ENCODE results near the gene BTLA. TPM values are rescaled to one million over a fixed set of nuclear protein-coding genes. Genes with fewer than 3 reads are reported as not detected.
"Not testable (repeated sequence)": the region's sequence is repeated elsewhere in the genome, so short reads cannot be mapped to it uniquely, and the experiment has no call there.

Gene BTLA, protein sequence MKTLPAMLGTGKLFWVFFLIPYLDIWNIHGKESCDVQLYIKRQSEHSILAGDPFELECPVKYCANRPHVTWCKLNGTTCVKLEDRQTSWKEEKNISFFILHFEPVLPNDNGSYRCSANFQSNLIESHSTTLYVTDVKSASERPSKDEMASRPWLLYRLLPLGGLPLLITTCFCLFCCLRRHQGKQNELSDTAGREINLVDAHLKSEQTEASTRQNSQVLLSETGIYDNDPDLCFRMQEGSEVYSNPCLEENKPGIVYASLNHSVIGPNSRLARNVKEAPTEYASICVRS
- total RNA-seq = 39.4 and 40.7 TPM in 2 replicates

DNA sequence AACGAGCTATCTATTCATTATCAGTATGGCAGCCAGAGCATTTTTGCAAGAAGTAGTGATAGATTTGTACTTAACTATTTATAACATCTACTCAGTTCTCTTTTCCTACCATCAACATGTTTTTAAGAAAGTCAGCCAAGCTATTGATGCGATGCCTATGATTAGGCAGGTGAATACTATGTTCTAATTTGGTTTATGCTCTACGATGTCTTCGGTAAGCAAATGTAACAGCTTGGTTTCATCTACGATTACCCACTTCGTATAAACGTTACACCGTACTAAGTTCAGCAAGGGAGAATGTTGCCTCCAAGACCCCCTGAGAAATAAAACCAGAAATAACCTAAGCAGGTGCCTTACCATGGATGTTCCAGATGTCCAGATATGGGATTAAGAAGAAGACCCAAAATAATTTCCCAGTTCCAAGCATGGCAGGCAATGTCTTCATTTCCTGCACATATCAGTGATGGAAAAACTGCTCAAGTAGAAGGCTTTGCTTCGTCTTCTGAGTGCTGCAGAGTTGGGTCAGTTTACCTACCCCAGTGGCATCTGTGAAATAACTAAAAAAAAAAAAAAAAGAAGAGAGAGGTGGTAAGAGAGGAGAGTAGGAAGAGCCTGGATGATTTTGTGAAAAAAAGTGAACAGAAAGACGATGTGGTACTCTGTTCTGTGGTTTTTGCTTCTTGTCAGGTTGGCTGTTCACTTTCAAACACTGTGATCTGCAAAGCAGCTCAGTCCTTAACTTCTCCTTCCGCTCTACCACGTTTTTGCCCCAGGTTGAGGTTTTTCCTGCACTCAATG lies at the start of gene BTLA:
Gene BTLA, minus strand, starts transcription at position 559 of the 798 bp plus-strand sequence. Its CDS starts 114 bp downstream, at position 445.
- Mint-ChIP-seq H3K27ac (peak within 1 kb of the TSS; percentile 97), H3K36me3 (ENCODE audit: low read depth) (peaks cover 24% of the 10 kb centered on the region), H3K4me1 (ENCODE audit: low read depth) (peaks cover 67% of the 10 kb centered on the region), H3K4me3 (peak within 1 kb of the TSS; percentile 95), H3K27me3 (ENCODE audit: insufficient read depth) (no peaks in the 10 kb centered on the region), H3K9me3 (peaks cover 5% of the 10 kb centered on the region)
- intact Hi-C loops (cut with micrococcal nuclease) = loop anchor here (1.0 to 10.0 kb wide), 9 partner anchors 8 to 1424 kb away; partner anchors contain the start of genes CD200, CD200R1 and NECTIN3
- peak; percentile 35 for DNase-seq (ENCODE audit: low spot score)

DNA sequence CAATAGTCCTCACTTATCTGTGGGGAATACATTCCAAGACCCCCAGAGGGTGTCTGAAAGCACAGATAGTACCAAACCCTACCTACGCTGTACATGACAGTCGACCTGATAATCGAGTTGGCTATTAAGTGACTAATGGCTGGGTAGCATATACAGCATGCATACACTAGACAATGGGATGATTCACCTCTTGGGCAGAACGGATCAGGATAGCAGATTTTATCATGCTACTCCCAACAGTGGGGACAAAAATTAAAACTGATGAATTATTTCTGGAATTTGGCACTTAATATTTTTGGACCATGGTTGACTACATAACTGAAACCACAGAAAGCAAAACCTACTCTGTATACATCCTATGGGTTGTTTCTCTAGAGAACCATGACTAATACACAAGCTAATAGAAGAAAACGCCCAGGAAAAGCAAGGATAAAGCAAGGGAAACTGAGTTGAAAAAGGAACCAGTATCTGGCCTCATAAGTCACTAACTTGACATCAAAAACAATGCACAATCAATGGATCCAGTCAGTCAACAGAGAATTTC lies 47.0 kb upstream of the BTLA start:
- DNase-seq (ENCODE audit: low spot score) = no peak
- H3K36me3 Mint-ChIP-seq (ENCODE audit: low read depth) = peaks cover 41% of the 10 kb centered on the region
- H3K27ac Mint-ChIP-seq = no peak overlapping the region
- peaks cover 12% of the 10 kb centered on the region for H3K4me1 Mint-ChIP-seq (ENCODE audit: low read depth)
- no peaks in the 10 kb centered on the region for H3K27me3 Mint-ChIP-seq (ENCODE audit: insufficient read depth)
- intact Hi-C loops (cut with micrococcal nuclease) = no loop called here
- H3K9me3 Mint-ChIP-seq = no peaks in the 10 kb centered on the region
- no peak overlapping the region for H3K4me3 Mint-ChIP-seq

DNA sequence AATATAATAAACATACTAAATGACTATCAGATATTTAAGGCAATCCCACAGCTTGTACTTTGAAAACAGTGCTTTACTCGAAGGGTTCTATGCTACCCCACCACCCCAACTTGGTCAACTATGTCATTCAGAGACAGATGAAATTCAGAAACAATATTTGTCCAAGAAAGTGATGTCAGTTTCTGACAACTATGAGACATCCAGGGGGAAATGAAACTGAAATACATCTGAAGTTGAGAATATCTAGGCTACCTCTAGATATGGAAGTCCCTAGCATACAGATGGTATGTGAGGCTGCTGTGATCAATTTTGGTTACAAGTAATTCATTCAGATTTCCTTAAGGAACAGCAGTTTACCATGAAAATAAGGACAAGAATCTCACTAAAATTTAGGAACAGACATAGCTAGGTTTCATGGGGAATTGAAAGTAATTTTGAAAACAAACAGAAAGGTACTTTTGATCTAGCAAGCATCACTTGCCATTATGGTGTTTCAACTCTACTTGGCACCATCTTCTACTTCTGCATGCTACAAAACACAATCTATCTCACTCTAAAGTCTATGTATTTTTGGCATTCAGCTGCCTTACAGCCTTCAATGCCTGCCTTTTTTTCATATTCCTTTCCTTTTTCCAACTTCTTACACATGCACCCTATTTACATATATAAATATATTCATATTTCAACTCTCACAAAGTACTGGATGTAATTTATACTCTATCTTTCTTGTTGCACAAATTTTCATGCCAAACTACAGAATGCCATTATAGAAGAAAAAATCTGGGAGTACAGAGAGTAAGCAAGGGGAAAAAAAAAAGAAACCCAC lies 40.8 kb upstream of the BTLA start:
- Mint-ChIP-seq H3K36me3 (ENCODE audit: low read depth) (peaks cover 50% of the 10 kb centered on the region), H3K27ac (no peak overlapping the region), H3K4me1 (ENCODE audit: low read depth) (peaks cover 23% of the 10 kb centered on the region), H3K9me3 (no peaks in the 10 kb centered on the region), H3K27me3 (ENCODE audit: insufficient read depth) (no peaks in the 10 kb centered on the region), H3K4me3 (no peak overlapping the region)
- intact Hi-C loops (cut with micrococcal nuclease) = no loop called here
- DNase-seq (ENCODE audit: low spot score) = no peak

DNA sequence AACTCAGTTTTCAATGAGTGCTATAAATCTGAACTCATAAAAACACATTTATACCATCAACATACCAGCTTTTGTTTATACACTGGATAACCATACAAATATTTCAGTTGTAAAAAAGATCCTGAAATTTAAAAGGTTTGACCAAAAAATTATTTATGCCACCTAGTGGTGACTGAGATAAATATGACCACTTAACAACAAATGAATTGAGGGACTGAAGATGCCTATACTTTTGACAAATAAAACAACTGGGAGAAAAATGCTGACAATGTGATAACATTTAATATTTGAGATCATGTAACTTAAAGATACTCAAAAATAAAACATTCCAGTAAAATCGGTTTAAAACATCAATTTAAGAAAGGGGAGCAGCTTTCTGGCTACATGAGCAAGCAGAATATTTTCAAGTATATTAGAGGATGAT lies 32.1 kb upstream of the BTLA start:
- intact Hi-C loops (cut with micrococcal nuclease) = loop anchor here (1.0 to 5.0 kb wide), 4 partner anchors 204 to 419 kb away; no protein-coding TSS in a partner anchor
- Mint-ChIP-seq H3K27ac (no peak overlapping the region), H3K36me3 (ENCODE audit: low read depth) (peaks cover 18% of the 10 kb centered on the region), H3K4me3 (no peak overlapping the region), H3K9me3 (no peaks in the 10 kb centered on the region), H3K4me1 (ENCODE audit: low read depth) (peaks cover 5% of the 10 kb centered on the region), H3K27me3 (ENCODE audit: insufficient read depth) (no peaks in the 10 kb centered on the region)
- no peak for DNase-seq (ENCODE audit: low spot score)

DNA sequence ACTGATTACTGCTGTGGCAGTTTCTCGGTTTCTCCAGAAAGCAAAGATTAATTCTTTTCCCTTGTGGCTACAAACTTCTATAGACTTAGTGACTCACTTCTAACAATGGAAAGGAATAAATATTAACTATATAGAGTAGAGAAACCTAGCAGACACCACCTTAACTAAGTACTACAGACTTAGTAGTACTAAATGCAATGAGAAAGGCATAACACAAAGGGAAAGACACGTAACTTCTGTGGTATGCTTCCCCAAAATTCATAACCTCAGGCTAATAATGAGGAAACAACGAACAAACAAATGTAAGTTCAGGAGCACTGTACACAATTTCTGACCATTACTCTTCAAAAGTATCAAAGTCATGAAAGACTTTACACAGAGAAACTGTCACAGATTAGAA lies 31.3 kb upstream of the BTLA start:
- no peak for DNase-seq (ENCODE audit: low spot score)
- Mint-ChIP-seq H3K4me3 (no peak overlapping the region), H3K27ac (no peak overlapping the region), H3K9me3 (no peaks in the 10 kb centered on the region), H3K36me3 (ENCODE audit: low read depth) (peaks cover 15% of the 10 kb centered on the region), H3K27me3 (ENCODE audit: insufficient read depth) (no peaks in the 10 kb centered on the region), H3K4me1 (ENCODE audit: low read depth) (peaks cover 5% of the 10 kb centered on the region)
- intact Hi-C loops (cut with micrococcal nuclease) = loop anchor here (5.0 kb wide), 1 partner anchor 393 kb away; no protein-coding TSS in a partner anchor

DNA sequence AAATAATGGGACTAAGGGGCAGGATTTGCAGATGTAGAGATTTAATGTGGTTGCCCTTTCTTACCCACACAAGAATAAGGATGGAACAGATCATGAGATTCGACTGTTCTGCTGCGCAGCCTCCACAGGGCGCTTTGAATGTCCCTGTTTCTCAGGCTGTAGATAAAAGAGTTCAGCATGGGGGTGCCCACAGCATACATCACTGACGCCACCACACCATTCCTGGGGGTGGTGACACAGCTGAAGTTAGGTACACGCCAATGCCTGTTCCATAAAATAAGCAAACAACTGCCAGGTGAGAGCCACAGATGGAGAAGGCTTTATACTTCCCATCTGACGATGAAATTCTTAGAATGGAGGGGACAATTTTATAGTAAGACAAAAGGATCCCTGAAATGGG lies 24.9 kb upstream of the BTLA start:
- H3K36me3 Mint-ChIP-seq (ENCODE audit: low read depth); H3K27ac Mint-ChIP-seq; H3K9me3 Mint-ChIP-seq; DNase-seq (ENCODE audit: low spot score); H3K4me3 Mint-ChIP-seq; H3K27me3 Mint-ChIP-seq (ENCODE audit: insufficient read depth); intact Hi-C loops (cut with micrococcal nuclease): not testable (repeated sequence)
- H3K4me1 Mint-ChIP-seq (ENCODE audit: low read depth) = peaks cover 18% of the 10 kb centered on the region

DNA sequence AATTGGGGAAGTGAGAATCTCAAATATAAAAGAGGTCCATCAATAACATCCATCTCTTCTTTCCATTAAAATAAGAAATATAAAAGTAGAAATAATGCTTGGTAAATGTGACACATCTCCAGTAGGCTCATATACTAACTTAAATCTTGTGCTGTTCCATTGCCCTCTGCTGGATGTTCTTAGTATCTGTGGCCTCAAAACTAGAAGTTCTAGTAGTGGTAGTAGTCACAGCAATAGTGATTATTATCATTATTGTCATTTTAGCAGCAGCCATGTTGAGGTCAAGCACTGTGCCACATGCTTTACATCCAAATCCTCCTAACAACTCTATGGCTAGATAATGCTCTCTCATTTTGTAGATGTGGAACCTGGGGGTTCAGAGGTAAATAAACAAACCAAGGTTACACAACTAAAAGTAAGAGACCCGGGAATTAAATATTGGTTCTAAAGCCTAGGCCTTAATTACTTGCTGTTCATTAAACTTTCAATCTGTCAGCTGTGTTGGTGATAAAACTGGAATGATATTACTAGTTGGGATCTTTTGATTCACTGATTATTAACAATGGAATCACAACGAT lies 20.2 kb upstream of the BTLA start:
- Mint-ChIP-seq H3K9me3 (peaks cover 5% of the 10 kb centered on the region), H3K27ac (peak overlapping the region; percentile 4)
- no peak for DNase-seq (ENCODE audit: low spot score)

DNA sequence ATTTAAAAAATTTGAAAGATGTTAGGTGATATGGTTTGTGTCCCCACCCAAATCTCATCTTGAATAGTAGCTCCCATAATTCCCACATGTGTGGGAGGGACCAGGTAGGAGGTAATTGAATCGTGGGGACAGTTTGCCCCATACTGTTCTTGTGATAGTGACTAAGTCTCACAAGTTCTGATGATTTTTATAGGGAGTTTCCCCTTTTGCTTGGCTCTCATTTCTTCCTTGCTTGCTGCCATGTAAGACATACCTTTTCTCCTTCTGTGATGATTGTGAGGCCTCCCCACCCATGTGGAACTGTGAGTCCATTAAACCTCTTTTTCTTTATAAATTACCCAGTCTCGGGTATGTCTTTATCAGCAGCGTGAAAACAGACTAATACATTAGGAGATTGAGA lies 19.7 kb upstream of the BTLA start:
- peaks cover 35% of the 10 kb centered on the region for H3K4me1 Mint-ChIP-seq (ENCODE audit: low read depth)
- H3K36me3 Mint-ChIP-seq (ENCODE audit: low read depth); H3K27ac Mint-ChIP-seq: not testable (repeated sequence)

More for the DNA sequence above, 20.2 kb upstream of the BTLA start:
- no peak overlapping the region for H3K4me3 Mint-ChIP-seq
- intact Hi-C loops (cut with micrococcal nuclease) = loop anchor here (1.0 kb wide), 6 partner anchors 20 to 407 kb away; partner anchors contain the start of gene BTLA
- H3K27me3 Mint-ChIP-seq (ENCODE audit: insufficient read depth) = no peaks in the 10 kb centered on the region
- peaks cover 2% of the 10 kb centered on the region for H3K36me3 Mint-ChIP-seq (ENCODE audit: low read depth)
- H3K4me1 Mint-ChIP-seq (ENCODE audit: low read depth) = peaks cover 35% of the 10 kb centered on the region

DNA sequence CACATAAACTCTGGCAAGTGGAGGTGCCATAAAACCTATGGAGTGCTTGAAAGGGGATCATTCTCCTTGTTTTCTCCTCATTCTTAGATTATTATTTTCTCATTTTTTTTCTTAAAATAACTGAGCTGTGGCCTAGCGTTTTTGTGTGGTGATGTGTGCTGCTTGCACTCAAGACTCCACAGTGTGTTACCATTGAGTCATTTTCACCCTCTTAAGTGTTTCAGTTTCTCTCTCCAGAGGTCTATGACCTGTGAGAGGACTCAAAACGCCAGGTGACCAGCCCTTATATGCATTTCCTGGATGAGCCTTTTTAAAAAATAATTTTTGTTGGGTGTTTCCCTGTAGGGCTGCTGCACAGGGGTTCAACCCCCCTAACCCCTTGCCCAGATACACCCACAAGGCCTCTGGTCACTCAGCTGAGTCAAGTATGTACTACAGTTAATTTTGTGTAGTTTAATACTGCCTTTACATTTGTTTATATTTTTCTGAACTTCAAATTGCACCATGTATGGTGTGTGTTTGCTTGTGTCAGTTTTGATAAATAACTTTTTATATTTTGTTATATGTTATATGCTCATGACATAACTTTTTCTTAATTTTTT lies 15.4 kb upstream of the BTLA start:
- Mint-ChIP-seq H3K36me3 (ENCODE audit: low read depth) (peaks cover 6% of the 10 kb centered on the region), H3K4me1 (ENCODE audit: low read depth) (peaks cover 32% of the 10 kb centered on the region), H3K9me3 (peaks cover 19% of the 10 kb centered on the region), H3K4me3 (no peak overlapping the region), H3K27ac (peak overlapping the region; percentile 66), H3K27me3 (ENCODE audit: insufficient read depth) (no peaks in the 10 kb centered on the region)
- DNase-seq (ENCODE audit: low spot score) = no peak
- intact Hi-C loops (cut with micrococcal nuclease) = loop anchor here (1.0 to 5.0 kb wide), 5 partner anchors 18 to 176 kb away; no protein-coding TSS in a partner anchor

More for the DNA sequence above, 19.7 kb upstream of the BTLA start:
- DNase-seq (ENCODE audit: low spot score); H3K9me3 Mint-ChIP-seq; H3K27me3 Mint-ChIP-seq (ENCODE audit: insufficient read depth); H3K4me3 Mint-ChIP-seq: not testable (repeated sequence)
- intact Hi-C loops (cut with micrococcal nuclease) = loop anchor here (1.0 kb wide), 6 partner anchors 20 to 407 kb away; partner anchors contain the start of gene BTLA

DNA sequence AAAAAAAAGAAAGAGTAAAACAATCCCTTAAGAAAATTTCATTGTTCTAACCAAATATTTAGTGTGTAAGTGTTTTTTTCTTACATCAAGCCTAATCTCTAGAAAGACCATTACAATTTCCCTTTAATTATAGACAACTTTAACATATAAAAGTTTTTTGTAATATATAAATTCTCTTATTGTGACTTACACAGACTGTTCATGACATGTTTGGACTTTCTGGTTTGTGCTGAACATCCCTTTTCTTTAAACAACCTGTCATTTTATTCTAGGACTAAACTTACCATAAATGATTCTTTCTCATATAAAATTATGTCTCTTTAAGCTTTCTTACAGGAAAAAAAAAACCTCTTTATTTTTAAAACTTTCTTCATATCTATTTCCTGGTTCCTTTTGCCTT lies 13.0 kb upstream of the BTLA start:
- no peak overlapping the region for H3K4me3 Mint-ChIP-seq
- peaks cover 27% of the 10 kb centered on the region for H3K4me1 Mint-ChIP-seq (ENCODE audit: low read depth)
- peaks cover 7% of the 10 kb centered on the region for H3K36me3 Mint-ChIP-seq (ENCODE audit: low read depth)
- no peaks in the 10 kb centered on the region for H3K27me3 Mint-ChIP-seq (ENCODE audit: insufficient read depth)
- intact Hi-C loops (cut with micrococcal nuclease) = loop anchor here (5.0 kb wide), 1 partner anchor 165 kb away; no protein-coding TSS in a partner anchor
- no peak for DNase-seq (ENCODE audit: low spot score)
- no peak overlapping the region for H3K27ac Mint-ChIP-seq
- peaks cover 25% of the 10 kb centered on the region for H3K9me3 Mint-ChIP-seq

DNA sequence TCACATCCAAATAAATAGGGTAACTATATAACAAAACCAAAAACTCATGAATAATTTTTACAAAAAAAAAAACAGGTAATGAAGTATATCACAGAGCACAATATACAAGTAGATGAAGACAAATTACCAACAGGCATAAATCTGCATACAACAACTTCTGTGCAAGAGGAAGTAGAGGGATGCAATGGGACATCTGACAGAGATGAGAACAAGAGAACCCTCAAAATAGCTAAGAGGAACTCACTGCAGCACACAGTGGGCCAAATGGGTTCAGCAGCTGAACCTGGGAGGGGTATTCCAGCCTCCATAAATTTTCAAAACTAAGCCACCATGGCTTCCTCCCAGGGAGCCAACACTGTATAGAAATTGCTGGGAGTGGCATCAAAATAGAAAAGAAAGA lies 9.6 kb upstream of the BTLA start:
- Mint-ChIP-seq H3K27ac (no peak overlapping the region), H3K4me3 (no peak overlapping the region)

More for the DNA sequence above, 9.6 kb upstream of the BTLA start:
- intact Hi-C loops (cut with micrococcal nuclease) = no loop called here
- Mint-ChIP-seq H3K4me1 (ENCODE audit: low read depth) (peaks cover 29% of the 10 kb centered on the region), H3K36me3 (ENCODE audit: low read depth) (peaks cover 7% of the 10 kb centered on the region), H3K9me3 (peaks cover 23% of the 10 kb centered on the region), H3K27me3 (ENCODE audit: insufficient read depth) (no peaks in the 10 kb centered on the region)
- DNase-seq (ENCODE audit: low spot score) = no peak

Data from activated T-helper 1 cell treated with anti-CD3 and anti-CD28 coated beads, Interleukin-12 subunit alpha, Interleukin-12 subunit beta, Interleukin-2, Interleukin-4 antibody, amounts not matched to agents 30 ng/mL and 10 ng/mL and 1 ng/mL, durations not matched to agents 14 hours and 24 hours and 36 hours (primary cell).